HG02852 (cell line): ENCODE measurements around the gene GRAP2.
A peak's percentile ranks its signal among the peaks of the same experiment; 100 is the strongest.

ENCODE experiments used
- ATAC-seq: cut with Tn5 transposase; IDR thresholded peaks from one replicate; pipeline ENCODE4 v1.9.1; 2021; ENCODE audit warnings: mild to moderate bottlenecking, moderate library complexity; ENCODE audit not compliant: unreplicated experiment

GRAP2 gene

DNA sequence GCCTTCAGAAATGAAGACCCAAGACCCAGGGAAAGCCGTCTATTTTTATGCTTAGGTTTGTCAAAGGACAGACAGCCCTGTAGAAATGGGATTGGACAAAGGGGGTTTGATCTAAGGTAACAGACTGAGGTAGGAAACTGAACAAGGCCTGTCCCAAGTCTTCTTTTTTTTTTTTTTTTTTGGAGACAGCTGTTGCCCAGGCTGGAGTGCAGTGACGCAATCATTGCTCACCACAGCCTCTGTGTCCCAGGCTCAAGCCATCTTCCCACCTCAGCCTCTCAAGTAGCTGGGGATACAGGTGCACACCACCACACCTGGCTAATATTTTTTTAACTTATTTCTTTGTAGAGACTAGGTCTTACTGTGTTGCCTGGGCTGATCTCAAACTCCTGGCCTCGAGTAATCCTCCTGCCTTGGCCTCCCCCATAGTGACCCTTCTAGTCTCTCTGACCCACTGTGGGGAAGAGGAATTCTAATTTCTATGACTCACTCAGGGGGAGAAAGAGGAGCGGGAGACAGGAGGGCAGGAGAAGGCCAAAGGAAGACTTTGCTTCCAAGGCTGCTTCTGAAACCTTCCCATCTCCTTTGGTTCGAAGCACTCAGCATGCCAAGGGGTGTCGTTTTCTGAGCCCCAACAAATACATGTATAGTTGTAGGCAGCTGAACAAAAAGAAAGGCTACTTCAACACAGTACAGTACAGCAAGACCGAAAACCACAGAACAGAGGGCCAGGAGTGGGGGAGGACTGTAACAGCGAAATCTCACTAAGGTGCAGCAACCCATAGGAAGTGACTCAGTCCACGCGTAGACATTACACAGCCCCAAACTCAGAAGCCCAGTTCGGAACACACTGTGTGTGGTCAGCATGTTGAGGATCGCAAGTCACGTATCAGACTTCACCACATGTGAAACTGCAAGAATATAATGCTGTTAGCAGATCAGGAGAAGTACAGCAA lies 60.2 kb downstream of the GRAP2 start:
- ATAC-seq = peak; percentile 85

DNA sequence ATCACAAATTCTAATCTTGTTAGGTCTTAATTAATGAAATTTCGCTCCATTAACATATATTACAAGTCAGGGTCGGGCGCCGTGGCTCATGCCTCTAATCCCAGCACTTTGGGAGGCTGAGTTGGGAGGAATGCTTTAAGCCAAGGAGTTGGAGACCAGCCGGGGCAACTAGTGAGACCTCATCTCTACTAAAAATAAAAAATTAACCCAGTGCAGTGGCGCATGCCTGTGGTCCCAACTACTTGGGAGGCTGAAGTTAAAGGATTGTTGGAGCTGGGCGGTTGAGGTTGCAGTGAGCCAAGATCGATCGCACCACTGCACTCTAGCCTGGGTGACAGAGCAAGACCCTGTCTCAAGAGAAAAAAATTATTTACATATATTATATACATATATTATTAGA lies 61.2 kb downstream of the GRAP2 start:
- no peak for ATAC-seq

DNA sequence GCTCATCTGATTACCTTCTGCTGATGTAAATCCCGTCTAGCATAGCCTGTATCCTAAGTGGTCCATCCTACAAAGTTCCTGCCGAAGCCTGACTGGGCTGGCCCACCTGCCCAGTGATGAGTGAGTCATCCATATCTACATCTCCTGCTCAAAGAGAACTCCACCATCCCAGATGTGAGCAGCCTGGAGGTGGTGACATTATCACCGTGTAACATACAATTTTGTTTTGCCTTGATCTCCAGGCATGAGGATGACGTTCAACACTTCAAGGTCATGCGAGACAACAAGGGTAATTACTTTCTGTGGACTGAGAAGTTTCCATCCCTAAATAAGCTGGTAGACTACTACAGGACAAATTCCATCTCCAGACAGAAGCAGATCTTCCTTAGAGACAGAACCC lies 64.9 kb downstream of the GRAP2 start:
- no peak for ATAC-seq

DNA sequence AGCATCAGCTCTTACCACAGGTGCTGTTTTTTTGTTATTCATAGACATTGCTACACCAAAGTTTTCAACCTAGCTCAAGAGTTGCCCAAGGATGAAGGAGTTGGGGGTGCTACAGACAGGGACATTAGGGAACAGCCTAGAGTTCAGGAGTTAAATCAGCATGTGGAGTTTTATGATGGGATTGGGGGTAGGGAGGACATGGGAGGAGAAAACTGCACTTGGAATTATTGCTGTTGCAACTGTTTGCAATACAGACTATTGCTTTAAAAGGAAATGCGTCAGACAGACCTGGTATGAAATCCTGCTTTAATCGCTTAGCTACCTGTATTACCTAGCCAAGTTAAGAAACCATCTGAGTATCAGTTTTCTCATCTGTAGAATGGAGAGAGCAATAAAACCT lies 65.6 kb downstream of the GRAP2 start:
- ATAC-seq = no peak

DNA sequence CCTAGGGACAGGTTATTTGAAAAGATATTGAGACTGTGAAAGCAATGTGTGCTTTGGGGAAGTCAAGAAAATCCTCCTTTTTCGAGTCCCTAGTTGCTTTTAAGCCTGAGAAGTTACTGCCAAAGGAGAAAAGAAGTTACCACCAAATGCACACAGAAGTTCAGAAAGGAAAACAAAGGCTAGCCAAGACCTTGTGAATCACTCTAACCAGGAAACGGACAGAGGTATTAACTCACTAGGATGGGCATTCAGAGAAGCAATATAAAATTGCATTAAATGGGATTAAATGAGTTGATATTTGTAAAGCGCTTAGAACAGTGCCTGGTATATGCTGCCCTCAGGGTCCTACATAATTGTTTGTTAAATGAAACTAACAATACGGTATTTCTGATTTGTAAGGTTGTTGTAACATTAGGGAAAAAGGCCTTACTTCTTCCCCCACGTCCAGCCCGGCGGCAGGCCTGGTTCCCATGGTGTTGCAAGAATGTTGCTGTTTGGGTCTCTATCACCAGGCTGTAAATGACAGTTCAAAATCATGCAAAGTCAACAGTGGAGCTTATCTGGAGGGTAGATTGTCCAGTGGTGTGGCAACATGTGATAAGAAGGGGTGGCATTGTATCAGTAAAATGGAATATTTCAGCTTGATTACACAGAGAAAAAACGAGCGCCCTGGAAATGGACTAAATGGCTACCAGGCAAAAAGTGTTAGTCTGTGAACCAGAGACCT lies 66.4 kb downstream of the GRAP2 start:
- no peak for ATAC-seq

DNA sequence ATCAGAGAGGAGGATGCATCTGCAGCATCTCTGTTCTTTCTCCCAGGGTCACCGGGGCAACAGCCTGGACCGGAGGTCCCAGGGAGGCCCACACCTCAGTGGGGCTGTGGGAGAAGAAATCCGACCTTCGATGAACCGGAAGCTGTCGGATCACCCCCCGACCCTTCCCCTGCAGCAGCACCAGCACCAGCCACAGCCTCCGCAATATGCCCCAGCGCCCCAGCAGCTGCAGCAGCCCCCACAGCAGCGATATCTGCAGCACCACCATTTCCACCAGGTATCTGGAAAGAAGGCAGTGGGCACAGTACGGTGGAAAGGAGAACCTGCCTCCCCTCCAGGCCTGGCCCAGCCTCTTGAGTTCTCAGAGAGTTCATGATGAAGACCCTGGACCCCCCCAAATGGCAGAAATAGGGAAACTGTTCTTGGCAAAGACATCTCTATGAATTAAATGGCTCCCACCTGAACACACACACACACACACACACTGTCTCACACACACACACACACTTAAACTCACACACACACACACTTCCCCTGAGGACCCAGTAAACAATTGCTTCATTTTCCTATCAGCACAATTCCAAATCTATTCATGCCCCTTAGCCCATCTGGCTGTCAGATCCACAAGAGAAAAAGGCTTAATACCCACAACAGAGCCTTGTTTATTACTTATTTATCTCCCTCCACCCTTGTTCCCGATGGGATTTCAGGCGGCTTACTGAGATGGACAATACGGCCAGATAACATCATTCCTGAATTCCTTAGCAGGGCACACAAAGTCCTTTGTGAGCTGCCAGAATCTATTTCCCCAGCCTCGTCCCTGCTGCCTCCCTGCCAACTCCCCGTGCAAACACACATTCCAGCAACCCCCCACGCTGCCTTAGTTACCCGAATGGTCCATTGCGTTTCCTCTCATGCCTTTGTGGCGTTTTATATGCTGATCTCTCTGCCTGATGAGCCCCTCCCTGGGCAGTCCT lies 67.4 kb downstream of the GRAP2 start:
- no peak for ATAC-seq

DNA sequence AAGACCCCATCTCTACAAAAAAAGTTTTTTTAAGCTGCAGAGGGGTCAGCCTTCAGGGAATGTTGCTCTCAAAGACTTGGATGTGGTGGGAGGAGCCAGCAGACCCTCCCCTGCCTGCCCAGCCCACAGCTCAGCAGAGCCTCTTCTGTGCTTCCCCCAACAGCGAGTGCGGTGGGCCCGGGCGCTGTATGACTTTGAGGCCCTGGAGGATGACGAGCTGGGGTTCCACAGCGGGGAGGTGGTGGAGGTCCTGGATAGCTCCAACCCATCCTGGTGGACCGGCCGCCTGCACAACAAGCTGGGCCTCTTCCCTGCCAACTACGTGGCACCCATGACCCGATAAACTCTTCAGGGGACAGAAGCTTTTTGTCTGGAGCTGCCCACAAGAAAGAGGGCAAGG lies 69.9 kb downstream of the GRAP2 start:
- ATAC-seq = no peak

DNA sequence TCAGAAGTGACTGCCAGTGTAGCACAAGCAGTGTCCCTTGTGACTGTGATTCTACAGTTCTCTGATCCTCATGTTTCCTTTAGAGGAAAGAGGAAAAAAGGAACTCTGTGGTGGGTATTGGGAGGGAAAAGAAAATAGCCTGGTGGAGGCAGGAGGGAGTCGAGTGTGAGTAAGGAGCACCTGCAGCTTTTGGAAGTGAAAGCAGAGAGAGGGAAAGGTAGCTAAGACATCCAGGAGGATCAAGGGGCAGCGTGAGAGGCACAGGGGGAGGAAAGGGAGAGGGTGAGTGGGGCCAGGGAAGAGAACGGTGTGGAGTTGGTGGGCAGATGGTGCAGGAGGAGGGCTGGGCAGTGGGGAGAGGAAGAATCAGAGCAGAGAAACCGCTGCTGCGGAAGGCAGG lies 71.8 kb downstream of the GRAP2 start:
- no peak for ATAC-seq

DNA sequence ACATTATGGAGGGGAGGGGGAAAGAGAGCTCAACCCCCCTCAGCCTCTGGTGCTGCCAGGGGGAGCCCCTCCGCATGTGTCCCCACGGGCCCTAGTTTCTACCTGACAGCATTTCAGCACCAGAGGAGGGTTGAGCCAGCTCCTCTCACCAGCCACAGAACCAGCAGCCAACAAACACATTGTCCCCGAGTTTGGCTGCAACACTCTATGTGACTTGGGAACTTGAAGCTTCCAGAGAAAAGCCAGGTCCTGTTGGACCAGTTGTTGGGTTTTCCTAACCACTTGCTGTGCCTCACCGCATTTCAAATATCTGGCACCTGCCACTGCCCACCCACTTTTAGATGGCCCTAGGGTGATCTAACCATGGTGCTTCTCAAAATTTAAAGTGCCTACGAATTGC lies 72.8 kb downstream of the GRAP2 start:
- ATAC-seq = no peak

DNA sequence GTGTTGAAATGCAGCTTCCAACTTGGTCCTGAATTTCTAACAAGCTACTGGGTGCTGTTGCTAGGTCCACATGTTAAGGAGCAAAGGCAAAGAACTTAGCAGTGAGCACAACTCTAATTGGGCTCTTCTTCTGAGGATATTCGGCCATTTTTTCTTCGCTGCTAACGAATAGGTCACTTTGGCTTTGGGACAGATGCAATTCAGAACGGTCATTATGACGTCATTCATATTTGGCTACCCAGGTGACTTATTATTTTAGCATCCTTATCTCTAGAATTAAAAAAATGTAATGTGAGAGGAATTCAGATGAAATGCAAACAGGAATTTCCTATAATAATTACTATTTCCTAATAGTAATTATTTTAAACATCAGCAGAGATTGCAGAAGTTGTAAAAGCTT lies 73.2 kb downstream of the GRAP2 start:
- ATAC-seq = no peak

DNA sequence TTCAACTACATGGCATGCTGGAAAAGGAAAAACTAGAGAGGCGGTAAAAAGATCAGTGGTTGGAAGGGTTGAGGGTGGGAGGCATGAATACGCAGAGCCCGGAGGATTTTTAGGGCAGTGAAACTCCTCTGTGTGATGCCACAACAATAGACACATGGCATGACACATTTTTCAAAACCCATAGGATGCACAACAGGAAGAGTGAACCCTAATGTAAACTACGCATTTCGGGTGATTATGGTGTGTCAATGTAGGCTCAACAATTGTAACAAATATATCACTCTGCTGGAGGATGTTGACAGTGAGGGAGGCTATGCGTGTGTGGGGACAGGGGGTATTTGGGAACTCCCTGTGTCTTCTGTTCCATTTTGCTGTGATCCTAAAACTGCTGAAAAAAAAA lies 78.2 kb downstream of the GRAP2 start:
- no peak for ATAC-seq

DNA sequence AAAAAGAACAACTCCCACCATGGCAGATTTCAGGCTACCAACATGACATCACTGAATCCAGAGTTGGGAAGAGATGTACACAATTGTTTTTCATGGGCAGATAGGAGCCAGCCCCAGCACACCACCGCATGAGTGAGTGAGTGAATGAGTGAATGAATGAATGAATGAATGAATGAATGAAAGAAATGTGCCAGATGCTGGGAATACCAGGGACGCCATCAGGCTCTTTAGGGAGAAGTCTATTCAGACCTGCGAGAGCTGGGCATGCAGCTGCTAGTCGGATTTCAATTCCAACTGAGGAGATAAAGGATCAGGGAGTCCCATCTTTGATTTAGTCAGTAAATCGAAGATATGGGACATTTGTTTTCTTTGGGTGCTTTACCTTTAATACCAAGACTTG lies 78.6 kb downstream of the GRAP2 start:
- ATAC-seq = no peak

DNA sequence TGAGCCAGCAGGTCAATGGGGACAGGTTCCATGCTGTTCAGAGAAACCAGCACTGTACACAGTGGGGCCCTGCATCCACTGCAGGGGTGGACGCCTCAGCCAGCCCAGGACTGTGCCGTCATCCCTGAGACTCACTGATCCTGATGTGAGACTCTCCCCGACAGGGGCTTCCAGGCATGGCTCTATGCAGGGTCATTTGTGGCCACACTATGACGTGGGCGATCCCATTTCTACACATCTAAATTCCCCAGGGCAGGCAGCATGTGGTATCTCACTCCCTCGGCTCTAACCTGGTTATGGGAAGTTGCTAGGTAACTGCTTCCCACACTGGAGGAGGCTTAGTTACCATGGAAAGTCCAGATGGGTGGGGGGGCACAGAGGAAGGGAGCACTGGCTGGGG lies 79.7 kb downstream of the GRAP2 start:
- ATAC-seq = no peak

DNA sequence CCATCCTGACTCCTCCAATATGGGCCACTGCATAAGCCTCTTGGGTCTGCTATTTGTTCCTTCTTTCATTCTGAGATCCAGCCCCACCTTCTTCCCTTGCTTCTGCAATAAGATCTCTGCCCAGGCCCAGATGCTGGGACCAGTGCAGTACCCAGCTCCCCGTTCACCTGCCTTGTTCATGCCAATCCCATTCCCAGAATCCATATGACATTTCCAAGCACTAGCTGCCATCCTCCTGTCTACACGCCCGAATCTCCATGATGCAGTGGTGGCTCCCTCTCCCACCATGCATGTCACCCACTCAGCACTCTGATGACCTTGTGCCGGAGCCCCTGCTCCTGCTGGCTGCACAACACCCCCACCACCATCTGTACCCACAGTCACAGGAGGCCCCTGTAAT lies 82.5 kb downstream of the GRAP2 start:
- no peak for ATAC-seq

DNA sequence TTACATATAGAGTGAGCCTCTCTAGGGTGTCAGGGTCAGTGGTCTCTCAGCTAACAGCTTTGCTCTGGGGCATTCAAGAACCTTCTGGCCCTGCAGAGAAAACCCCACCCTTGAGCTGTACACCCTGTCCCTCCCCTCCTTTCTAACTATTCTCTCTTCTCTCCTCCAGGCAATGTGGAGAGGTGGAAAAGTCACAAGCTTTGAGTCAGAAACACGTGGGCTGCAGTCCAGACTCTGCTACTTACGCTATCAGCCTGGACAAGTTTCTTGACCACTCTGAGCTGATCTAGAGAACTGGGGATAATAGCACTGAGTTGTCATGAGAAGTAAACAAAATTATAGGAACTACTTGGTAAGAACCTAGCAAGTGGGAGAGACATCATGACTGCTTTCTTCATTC lies 83.1 kb downstream of the GRAP2 start:
- ATAC-seq = no peak

DNA sequence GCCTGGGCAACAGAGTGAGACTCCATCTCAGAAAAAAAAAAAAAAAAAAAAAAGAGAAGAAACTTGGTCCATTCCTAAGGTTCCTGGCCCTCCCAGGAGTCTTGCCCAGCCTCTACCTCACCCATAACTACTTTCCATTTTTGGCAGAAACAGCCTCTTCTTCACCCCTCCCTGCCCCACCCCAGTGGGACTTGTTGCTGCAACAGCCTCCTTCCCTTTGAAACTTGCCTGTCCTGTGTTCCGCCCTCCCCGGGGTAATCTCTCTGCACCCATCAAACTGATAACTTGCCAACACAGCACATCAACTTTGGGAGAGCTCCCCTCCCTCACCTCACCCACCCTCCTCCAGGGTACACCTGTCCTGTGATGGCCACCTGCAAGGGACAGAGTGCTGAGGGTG lies 83.9 kb downstream of the GRAP2 start:
- ATAC-seq = no peak

DNA sequence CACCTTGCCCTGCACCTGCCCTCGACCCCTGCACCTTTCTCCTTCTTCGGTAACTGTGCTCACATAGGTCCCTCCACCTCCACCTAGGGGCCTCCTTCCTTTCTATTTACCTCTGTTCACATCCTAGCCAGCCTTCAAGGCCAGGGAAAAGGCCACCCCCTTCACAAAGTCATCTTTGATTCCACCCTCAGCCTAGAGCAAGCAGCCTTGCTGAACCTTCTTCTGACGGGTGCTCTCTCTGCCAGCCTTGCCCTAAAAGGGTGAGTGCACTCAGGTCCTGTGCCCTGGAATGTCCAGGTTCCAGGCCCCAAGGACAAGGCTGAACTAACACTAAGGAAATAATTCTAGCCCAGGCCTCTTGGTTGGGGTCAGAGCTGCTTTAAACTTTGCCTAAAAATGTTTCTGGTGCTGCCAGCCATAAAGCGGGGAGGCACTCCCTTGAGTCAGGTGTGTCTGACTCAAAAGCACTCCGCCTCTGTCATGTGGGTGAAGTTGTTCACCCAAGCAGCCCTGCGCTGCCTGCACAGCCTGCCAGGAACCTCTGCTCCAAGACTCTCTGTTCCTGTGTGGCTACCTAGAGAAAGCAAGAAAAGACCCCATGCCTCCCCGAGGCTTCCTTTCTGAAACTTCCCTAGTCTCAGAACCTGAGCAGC lies 84.6 kb downstream of the GRAP2 start:
- no peak for ATAC-seq

DNA sequence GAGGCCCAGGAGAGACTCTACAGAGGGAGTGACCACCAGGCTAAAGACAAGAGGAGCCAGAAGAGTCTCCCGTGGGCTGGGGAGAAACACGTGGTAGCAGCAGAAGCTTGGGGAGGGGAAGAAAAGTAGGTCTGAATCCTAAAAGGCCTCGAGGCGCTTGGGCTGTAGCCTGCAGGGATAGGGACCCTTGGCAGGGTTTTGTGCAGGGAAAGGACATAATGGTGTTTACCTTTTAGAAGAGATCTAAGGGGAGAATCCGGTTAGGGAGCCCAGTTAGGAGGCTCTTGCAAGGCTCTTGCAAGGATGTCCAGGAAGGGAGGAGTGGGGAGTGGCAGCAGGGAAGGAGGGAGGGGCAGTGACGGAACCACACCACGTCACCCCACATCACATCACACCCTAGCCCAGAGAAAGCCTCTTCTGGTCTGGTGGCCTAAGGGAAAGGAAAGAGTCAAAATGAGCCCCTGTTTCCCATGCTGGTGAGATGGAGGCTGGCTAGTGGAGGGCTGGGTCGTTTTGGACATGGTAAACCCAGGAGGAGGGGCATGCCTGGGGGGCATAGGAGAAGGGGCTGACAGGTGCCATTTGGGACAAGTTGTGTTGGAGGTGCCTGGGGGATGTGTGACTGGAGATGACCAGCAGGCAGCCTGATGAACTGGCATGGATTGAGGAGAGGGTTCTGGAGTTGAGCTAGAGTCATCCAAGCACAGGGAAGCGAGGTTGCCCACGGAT lies 87.7 kb downstream of the GRAP2 start:
- ATAC-seq = no peak

DNA sequence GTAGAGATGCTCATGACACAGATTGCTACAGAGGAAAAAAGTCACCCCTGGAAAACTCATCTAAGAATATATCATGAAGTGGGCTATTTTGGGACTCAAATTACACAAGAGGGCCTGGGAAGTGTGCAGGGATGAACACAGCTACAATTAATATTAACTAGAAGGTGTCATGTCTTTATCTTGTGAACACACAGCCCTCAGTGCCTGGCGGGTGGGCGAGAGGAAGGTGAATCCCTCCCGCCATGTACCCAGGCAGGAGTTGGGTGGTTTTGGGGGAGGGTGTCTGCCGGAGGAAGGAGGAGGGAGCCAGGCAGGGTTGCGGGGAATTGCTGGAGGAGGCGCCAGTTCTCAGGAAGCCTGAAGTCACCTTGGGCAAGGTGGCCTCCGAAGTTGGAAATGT lies 88.7 kb downstream of the GRAP2 start:
- no peak for ATAC-seq

DNA sequence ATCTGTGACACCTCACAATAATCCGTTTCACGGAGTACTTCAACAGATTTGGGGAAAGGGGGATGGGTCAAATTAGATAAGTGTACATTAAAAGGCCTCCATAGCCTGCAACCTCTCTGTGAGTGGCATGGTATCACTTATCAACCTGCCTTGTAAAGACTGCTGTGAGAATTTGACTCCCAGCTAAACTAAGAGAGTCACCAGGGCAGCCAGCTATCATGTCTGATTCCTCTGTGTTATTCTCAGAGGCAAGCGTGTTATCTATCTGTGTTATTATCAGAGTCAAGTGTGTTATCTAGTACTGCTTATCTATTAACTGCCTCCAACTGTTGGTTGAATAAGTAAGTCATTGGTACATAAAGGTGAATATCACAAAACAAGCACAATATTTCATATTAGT lies 89.8 kb downstream of the GRAP2 start:
- ATAC-seq = no peak
